ENCODE measurements around the gene MBLAC1. TPM values are rescaled to one million over a fixed set of nuclear protein-coding genes. Genes with fewer than 3 reads are reported as not detected.

MBLAC1 gene
- total and polyA plus RNA-seq, 2 donors (not counting 1 experiment from before 2014, with no cell fraction given): 1.6 to 4.5 TPM

DNA sequence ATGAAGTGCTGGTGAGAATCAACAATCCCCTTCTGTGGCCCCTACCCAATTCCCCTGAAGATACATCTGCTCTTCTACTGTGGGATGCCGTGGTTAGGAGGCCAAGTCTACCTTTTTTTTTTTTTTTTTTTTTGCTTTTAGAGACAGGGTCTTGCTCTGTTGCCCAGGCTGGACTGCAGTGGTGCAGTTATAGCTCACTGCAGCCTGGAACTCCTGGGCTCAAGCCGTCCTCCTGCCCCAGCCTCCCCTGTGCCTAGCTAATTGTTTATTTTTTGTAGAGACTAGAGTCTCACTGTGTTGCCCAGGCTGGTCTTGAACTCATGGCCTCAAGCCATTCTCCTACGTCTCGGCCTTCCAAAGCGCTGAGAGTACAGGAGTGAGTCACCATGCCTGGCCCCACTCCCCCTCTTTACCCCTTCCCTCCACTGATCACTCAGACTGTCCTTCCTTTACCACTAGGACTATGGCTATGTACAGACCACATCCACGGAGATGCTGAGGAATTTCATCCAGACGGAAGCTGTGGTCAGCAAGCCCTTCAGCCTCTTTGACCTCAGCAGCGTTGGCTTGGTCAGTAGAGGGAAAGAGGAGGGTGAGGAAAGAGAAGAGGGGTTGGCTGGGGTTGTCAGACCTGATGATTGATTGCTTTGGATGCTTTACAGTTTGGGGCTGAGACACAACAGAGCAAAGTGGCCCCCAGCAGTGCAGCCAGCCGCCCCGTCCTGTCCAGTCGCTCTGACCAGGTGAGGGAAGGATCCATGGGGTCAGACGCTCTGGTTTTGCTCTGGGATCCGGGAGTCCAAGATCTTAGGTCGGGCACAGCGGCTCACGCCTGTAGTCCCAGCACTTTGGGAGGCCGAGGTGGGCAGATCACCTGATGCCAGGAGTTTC is 23.6 kb upstream of the MBLAC1 start:
- CTCF ChIA-PET: interaction anchor here (0.7 to 5.3 kb wide), 4 partner anchors 13 to 28 kb away, joined by 3 to 43 read pairs (median 16); partner anchors contain the start of genes CNPY4 and MBLAC1
- intact Hi-C loops (cut with micrococcal nuclease): no loop called here
- ATAC-seq (ENCODE audit: low read depth): no peak
- POLR2A ChIA-PET: no interaction called here
- Histone ChIP-seq H3K27ac (ENCODE audit: low read length in 2 of 2) (no peak overlapping the region), H3K79me2 (ENCODE audit: control insufficient read depth, insufficient read depth, low read length) (peaks cover 25% of the 10 kb centered on the region), H3K4me3 (ENCODE audit: control extremely low read depth in 1 of 5, extremely low read depth in 1 of 5, insufficient read depth in 1 of 5, low read depth in 2 of 5, low read length in 4 of 5) (no peak overlapping the region), H3K4me2 (replicated peaks; ENCODE audit: low read depth, low read length, poor library complexity, severe bottlenecking) (no peak overlapping the region), H3K36me3 (replicated peaks in 1 of 2; ENCODE audit: control extremely low read depth in 1 of 2, control insufficient read depth in 1 of 2, extremely low read depth in 1 of 2, insufficient read depth in 2 of 2, low read length in 1 of 2) (peaks cover under 1 to 29% of the 10 kb centered on the region in 2 experiments), H3K9me3 (ENCODE audit: control extremely low read depth in 1 of 3, control insufficient read depth in 2 of 3, insufficient read depth in 1 of 3, low read length in 2 of 3) (no peaks in the 10 kb centered on the region), H3K4me1 (ENCODE audit: control insufficient read depth in 2 of 2, insufficient read depth in 2 of 2, low read length in 2 of 2) (peaks cover 13 to 24% of the 10 kb centered on the region in 2 donors), H3K27me3 (replicated peaks in 1 of 4; ENCODE audit: control extremely low read depth in 1 of 4, control insufficient read depth in 3 of 4, insufficient read depth in 4 of 4, low read length in 3 of 4) (no peaks in the 10 kb centered on the region), H3K9ac (ENCODE audit: low read length) (no peak overlapping the region), H2AFZ (ENCODE audit: insufficient read depth, low read depth, low read length, poor library complexity, severe bottlenecking) (no peak overlapping the region), H4K20me1 (ENCODE audit: control insufficient read depth, insufficient read depth, low read length, poor library complexity, severe bottlenecking) (peaks cover 10% of the 10 kb centered on the region)
- no peak overlapping the region for H3K27ac Mint-ChIP-seq
- no peaks in the 10 kb centered on the region for H3K9me3 Mint-ChIP-seq (ENCODE audit: insufficient read depth)
- peaks cover 30% of the 10 kb centered on the region for H3K4me1 Mint-ChIP-seq
- no peak for DNase-seq
- H3K4me3 Mint-ChIP-seq: peak overlapping the region; percentile 83
- TF ChIP-seq CTCF (IDR thresholded peaks at IDR 0.05) (no peak), EZH2 (IDR thresholded peaks at IDR 0.05; ENCODE audit: borderline replicate concordance, insufficient read depth, low read depth, low read length, poor library complexity, severe bottlenecking) (no peak)
- H3K27me3 Mint-ChIP-seq: no peaks in the 10 kb centered on the region
- WGBS (ENCODE audit: insufficient coverage): 96% methylated on average over 15 of the region's 17 CpGs

DNA sequence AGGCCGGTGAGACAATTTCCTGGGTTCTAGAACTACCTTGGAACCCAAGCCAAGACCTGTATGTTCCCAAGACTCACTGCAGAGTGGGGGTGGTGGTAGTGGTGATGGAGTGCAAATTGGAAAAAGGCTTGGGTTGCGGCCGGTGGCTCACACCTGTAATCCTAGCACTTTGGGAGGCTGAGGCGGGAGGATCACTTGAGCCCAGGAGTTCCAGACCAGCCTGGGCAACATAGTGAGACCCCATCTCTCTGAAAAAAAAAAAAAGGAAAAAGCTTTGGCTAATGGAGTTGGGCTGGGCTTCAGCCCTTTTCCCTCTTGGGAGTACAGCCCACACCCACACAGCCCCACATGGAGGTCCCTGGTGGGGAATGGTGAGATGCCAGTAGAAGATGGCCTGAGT is 21.2 kb upstream of the MBLAC1 start:
- H3K27ac ChIP-seq (ENCODE audit: low read length in 2 of 2): no peak overlapping the region
- H2AFZ ChIP-seq (ENCODE audit: insufficient read depth, low read depth, low read length, poor library complexity, severe bottlenecking): no peak overlapping the region
- H3K27me3 ChIP-seq (replicated peaks in 1 of 4; ENCODE audit: control extremely low read depth in 1 of 4, control insufficient read depth in 3 of 4, insufficient read depth in 4 of 4, low read length in 3 of 4): no peaks in the 10 kb centered on the region
- no peak overlapping the region for H3K4me2 ChIP-seq (replicated peaks; ENCODE audit: low read depth, low read length, poor library complexity, severe bottlenecking)
- ATAC-seq (ENCODE audit: low read depth) (no peak), DNase-seq (no peak)
- no peaks in the 10 kb centered on the region for H3K9me3 ChIP-seq (ENCODE audit: control extremely low read depth in 1 of 3, control insufficient read depth in 2 of 3, insufficient read depth in 1 of 3, low read length in 2 of 3)
- peaks cover 4 to 9% of the 10 kb centered on the region in 2 donors for H3K4me1 ChIP-seq (ENCODE audit: control insufficient read depth in 2 of 2, insufficient read depth in 2 of 2, low read length in 2 of 2)
- ChIA-PET CTCF (no interaction called here), POLR2A (interaction anchor here (0.7 kb wide), 1 partner anchor 8 kb away, joined by 3 read pairs; no protein-coding TSS in a partner anchor)
- no peaks in the 10 kb centered on the region for H3K27me3 Mint-ChIP-seq
- peaks cover 10% of the 10 kb centered on the region for H3K4me1 Mint-ChIP-seq
- H3K36me3 ChIP-seq (replicated peaks in 1 of 2; ENCODE audit: control extremely low read depth in 1 of 2, control insufficient read depth in 1 of 2, extremely low read depth in 1 of 2, insufficient read depth in 2 of 2, low read length in 1 of 2): peaks cover 0 to 26% of the 10 kb centered on the region in 2 experiments
- peaks cover 4% of the 10 kb centered on the region for H3K79me2 ChIP-seq (ENCODE audit: control insufficient read depth, insufficient read depth, low read length)
- no CpG with 5 or more reads among the region's 4 CpGs for WGBS (ENCODE audit: insufficient coverage)
- H3K4me3 ChIP-seq (ENCODE audit: control extremely low read depth in 1 of 5, extremely low read depth in 1 of 5, insufficient read depth in 1 of 5, low read depth in 2 of 5, low read length in 4 of 5): no peak overlapping the region
- no peak overlapping the region for H3K27ac Mint-ChIP-seq
- no peak overlapping the region for H3K9ac ChIP-seq (ENCODE audit: low read length)
- no peak overlapping the region for H3K4me3 Mint-ChIP-seq
- no peaks in the 10 kb centered on the region for H3K9me3 Mint-ChIP-seq (ENCODE audit: insufficient read depth)
- intact Hi-C loops (cut with micrococcal nuclease): no loop called here
- no peak for TF ChIP-seq EZH2 (IDR thresholded peaks at IDR 0.05; ENCODE audit: borderline replicate concordance, insufficient read depth, low read depth, low read length, poor library complexity, severe bottlenecking)
- TF ChIP-seq CTCF (IDR thresholded peaks at IDR 0.05): no peak
- H4K20me1 ChIP-seq (ENCODE audit: control insufficient read depth, insufficient read depth, low read length, poor library complexity, severe bottlenecking): no peaks in the 10 kb centered on the region

All from B cell (primary cell).